ENCODE measurements around the gene METTL26. TPM values are rescaled to one million over a fixed set of nuclear protein-coding genes. Genes with fewer than 3 reads are reported as not detected.

The METTL26 gene
- total RNA-seq, 2 experiments from 2014 or later: 119 to 133 TPM

- intact Hi-C loops (cut with micrococcal nuclease): no loop called here
- DNase-seq: no peak
- no peak for ATAC-seq
- H3K9me3 Mint-ChIP-seq: no peaks in the 10 kb centered on the region
- H3K27ac Mint-ChIP-seq: no peak overlapping the region
- no peak overlapping the region for H3K4me3 Mint-ChIP-seq
- peaks cover 2% of the 10 kb centered on the region for H3K36me3 Mint-ChIP-seq (ENCODE audit: low read depth)
- H3K27me3 Mint-ChIP-seq: no peaks in the 10 kb centered on the region
- H3K4me1 Mint-ChIP-seq (ENCODE audit: low read depth): peaks cover 5% of the 10 kb centered on the region
- ChIA-PET CTCF (no interaction called here), POLR2A (no interaction called here)
- no peak for TF ChIP-seq CTCF (IDR thresholded peaks at IDR 0.05)
These were observed 19.1 kb downstream of the METTL26 start for GRCh38 chr16:616733-617586.

GRCh38 chr16:615122-615521 lies 21.0 kb downstream of the METTL26 start:
- no peaks in the 10 kb centered on the region for H3K36me3 Mint-ChIP-seq (ENCODE audit: low read depth)
- peaks cover 5% of the 10 kb centered on the region for H3K4me1 Mint-ChIP-seq (ENCODE audit: low read depth)
- intact Hi-C loops (cut with micrococcal nuclease): no loop called here
- H3K27me3 Mint-ChIP-seq: no peaks in the 10 kb centered on the region
- ChIA-PET CTCF (no interaction called here), POLR2A (no interaction called here)
- no peak for TF ChIP-seq CTCF (IDR thresholded peaks at IDR 0.05)
- no peak for DNase-seq
- no peak overlapping the region for H3K4me3 Mint-ChIP-seq
- H3K27ac Mint-ChIP-seq: no peak overlapping the region
- no peak for ATAC-seq
- no peaks in the 10 kb centered on the region for H3K9me3 Mint-ChIP-seq

GRCh38 chr16:610513-611381 lies 25.4 kb downstream of the METTL26 start:
- H3K9me3 Mint-ChIP-seq: no peaks in the 10 kb centered on the region
- POLR2A ChIA-PET: interaction anchor here (0.6 kb wide), 1 partner anchor 29 kb away, joined by 3 read pairs; no protein-coding TSS in a partner anchor
- no peak overlapping the region for H3K4me3 Mint-ChIP-seq
- ATAC-seq: peak; percentile 75
- peaks cover 12% of the 10 kb centered on the region for H3K4me1 Mint-ChIP-seq (ENCODE audit: low read depth)
- H3K27me3 Mint-ChIP-seq: no peaks in the 10 kb centered on the region
- no peak overlapping the region for H3K27ac Mint-ChIP-seq
- DNase-seq: peak; percentile 73
- intact Hi-C loops (cut with micrococcal nuclease): no loop called here
- H3K36me3 Mint-ChIP-seq (ENCODE audit: low read depth): no peaks in the 10 kb centered on the region
- TF ChIP-seq CTCF (IDR thresholded peaks at IDR 0.05): peak; percentile 83
- CTCF ChIA-PET: interaction anchor here (0.7 to 2.6 kb wide), 5 partner anchors 9 to 44 kb away, joined by 3 to 9 read pairs (median 4); partner anchors contain the start of gene NHLRC4

- Mint-ChIP-seq H3K36me3 (ENCODE audit: low read depth) (peaks cover 3% of the 10 kb centered on the region), H3K27ac (no peak overlapping the region), H3K9me3 (no peaks in the 10 kb centered on the region), H3K27me3 (no peaks in the 10 kb centered on the region), H3K4me3 (no peak overlapping the region), H3K4me1 (ENCODE audit: low read depth) (peaks cover 12% of the 10 kb centered on the region)
- CTCF ChIA-PET: interaction anchor here (0.7 to 2.6 kb wide), 5 partner anchors 10 to 43 kb away, joined by 3 to 9 read pairs (median 4); partner anchors contain the start of gene NHLRC4
- POLR2A ChIA-PET: interaction anchor here (0.8 kb wide), 1 partner anchor 24 kb away, joined by 3 read pairs; no protein-coding TSS in a partner anchor
- DNase-seq: no peak
- no peak for ATAC-seq
- intact Hi-C loops (cut with micrococcal nuclease): no loop called here
- no peak for TF ChIP-seq CTCF (IDR thresholded peaks at IDR 0.05)
These were observed 26.1 kb downstream of the METTL26 start for GRCh38 chr16:609984-610383.
